DND-41 (cell line): ENCODE results near the gene TBC1D32.

Experiments used
- EZH2 ChIP-seq: IDR thresholded peaks from 3 replicates; pipeline ENCODE4 v1.6.1; 2012; ENCODE audit warnings: borderline replicate concordance, low read depth, mild to moderate bottlenecking, moderate library complexity, low read length, inconsistent platforms; ENCODE audit not compliant: severe bottlenecking
- TF ChIP-seq, protein P1 (sequence below): IDR thresholded peaks from 2 replicates; pipeline ENCODE4 v1.5.1; 2012; ENCODE audit warnings: borderline replicate concordance, low read length, moderate library complexity, mild to moderate bottlenecking; ENCODE audit not compliant: poor library complexity, severe bottlenecking; ENCODE audit errors: extremely low read depth

DNA sequence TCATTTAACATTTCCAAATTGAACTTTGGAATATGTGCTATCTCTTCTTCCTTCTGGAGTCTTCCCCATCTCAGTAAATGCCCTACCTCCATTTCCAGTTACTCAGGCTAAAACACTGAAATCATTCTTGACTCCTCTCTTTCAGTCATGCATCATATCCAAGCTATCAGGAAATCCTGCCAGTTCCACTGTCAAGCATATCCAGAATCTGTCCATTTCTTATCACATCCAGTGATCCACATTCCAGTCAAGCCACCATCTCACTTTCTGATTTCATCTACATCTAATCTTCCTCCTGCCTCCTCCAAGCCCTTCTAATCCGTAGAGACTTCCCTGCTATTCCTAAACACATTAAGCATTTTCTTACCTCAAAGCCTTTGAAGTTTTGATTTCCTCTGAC lies 15.3 kb upstream of the TBC1D32 start:
- TF ChIP-seq, protein P1, sequence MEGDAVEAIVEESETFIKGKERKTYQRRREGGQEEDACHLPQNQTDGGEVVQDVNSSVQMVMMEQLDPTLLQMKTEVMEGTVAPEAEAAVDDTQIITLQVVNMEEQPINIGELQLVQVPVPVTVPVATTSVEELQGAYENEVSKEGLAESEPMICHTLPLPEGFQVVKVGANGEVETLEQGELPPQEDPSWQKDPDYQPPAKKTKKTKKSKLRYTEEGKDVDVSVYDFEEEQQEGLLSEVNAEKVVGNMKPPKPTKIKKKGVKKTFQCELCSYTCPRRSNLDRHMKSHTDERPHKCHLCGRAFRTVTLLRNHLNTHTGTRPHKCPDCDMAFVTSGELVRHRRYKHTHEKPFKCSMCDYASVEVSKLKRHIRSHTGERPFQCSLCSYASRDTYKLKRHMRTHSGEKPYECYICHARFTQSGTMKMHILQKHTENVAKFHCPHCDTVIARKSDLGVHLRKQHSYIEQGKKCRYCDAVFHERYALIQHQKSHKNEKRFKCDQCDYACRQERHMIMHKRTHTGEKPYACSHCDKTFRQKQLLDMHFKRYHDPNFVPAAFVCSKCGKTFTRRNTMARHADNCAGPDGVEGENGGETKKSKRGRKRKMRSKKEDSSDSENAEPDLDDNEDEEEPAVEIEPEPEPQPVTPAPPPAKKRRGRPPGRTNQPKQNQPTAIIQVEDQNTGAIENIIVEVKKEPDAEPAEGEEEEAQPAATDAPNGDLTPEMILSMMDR = no peak
- TF ChIP-seq EZH2 = no peak
